Common myeloid progenitor, CD34-positive (primary cell): ENCODE data around the gene PRKN.

ENCODE experiments used
- CTCF ChIA-PET: fragments of 350-600 bp; sonication (Branson Sonifier 250); formaldehyde crosslinking; loops from one replicate; lab custom pipeline; 2021; ENCODE audit warnings: antibody characterized with exemption; lab: Charles Lee
- POLR2A ChIA-PET: fragments of 350-600 bp; sonication (Branson Sonifier 250); formaldehyde crosslinking; loops from one replicate; lab custom pipeline; 2021; ENCODE audit warnings: antibody characterized with exemption; lab: Charles Lee
- DNase-seq, 3 donors: peaks; one replicate each; pipeline versions ENCODE4 v3.0.0 to v3.0.0-alpha.2; 2013
- H3K27ac ChIP-seq, 2 experiments: 1 replicate in 1 of 2; 2 replicates in 1 of 2; pipeline ENCODE4 v1.7.0; 2013; ENCODE audit warnings: inconsistent platforms in 2 of 2, low read length in 2 of 2, mild to moderate bottlenecking in 2 of 2, low read depth in 1 of 2, moderate library complexity in 1 of 2; ENCODE audit not compliant: severe bottlenecking in 2 of 2, insufficient read depth in 1 of 2, poor library complexity in 1 of 2
- H3K27me3 ChIP-seq, 5 experiments: replicated peaks in 2 of 5; 1 replicate in 3 of 5; 2 replicates in 2 of 5; pipeline versions ENCODE4 v1.6.1 to v1.7.0; 2013; ENCODE audit warnings: low read length in 4 of 5, mild to moderate bottlenecking in 2 of 5, moderate library complexity in 2 of 5, inconsistent platforms in 1 of 5; ENCODE audit not compliant: insufficient read depth in 5 of 5, control insufficient read depth in 4 of 5
- H3K36me3 ChIP-seq, 4 experiments: 1 replicate in 2 of 4; 2 replicates in 2 of 4; pipeline versions ENCODE4 v1.6.1 to v1.7.0; 2013; ENCODE audit warnings: low read length in 3 of 4, control low read depth in 1 of 4, mild to moderate bottlenecking in 1 of 4; ENCODE audit not compliant: control insufficient read depth in 4 of 4, insufficient read depth in 4 of 4
- H3K4me1 ChIP-seq, 4 experiments: 1 replicate in 3 of 4; 2 replicates in 1 of 4; pipeline versions ENCODE4 v1.6.1 to v1.7.1; 2013; ENCODE audit warnings: low read length in 3 of 4, mild to moderate bottlenecking in 3 of 4, control low read depth in 1 of 4, inconsistent platforms in 1 of 4, moderate library complexity in 1 of 4; ENCODE audit not compliant: control insufficient read depth in 4 of 4, insufficient read depth in 4 of 4; ENCODE audit errors: control extremely low read depth in 1 of 4
- H3K4me3 ChIP-seq, 7 experiments: 1 replicate in 4 of 7; 2 replicates in 3 of 7; pipeline versions ENCODE4 v1.5.1 to v1.7.0; 2013; ENCODE audit warnings: mild to moderate bottlenecking in 7 of 7, low read length in 6 of 7, moderate library complexity in 6 of 7, inconsistent platforms in 2 of 7, low read depth in 2 of 7, control low read depth in 1 of 7; ENCODE audit not compliant: insufficient read depth in 4 of 7, control insufficient read depth in 1 of 7; ENCODE audit errors: extremely low read depth in 1 of 7
- H3K9me3 ChIP-seq, 5 experiments: 1 replicate in 4 of 5; 2 replicates in 1 of 5; pipeline versions ENCODE4 v1.6.1 to v1.7.1; 2013; ENCODE audit warnings: low read length in 4 of 5, mild to moderate bottlenecking in 2 of 5, inconsistent platforms in 1 of 5, low read depth in 1 of 5, moderate library complexity in 1 of 5; ENCODE audit not compliant: control insufficient read depth in 4 of 5, insufficient read depth in 2 of 5; ENCODE audit errors: control extremely low read depth in 1 of 5
- WGBS: methylation state at CpG from one replicate; pipeline ENCODE4 v1.1.5; 2013; ENCODE audit not compliant: insufficient coverage; 5-methylcytosine and 5-hydroxymethylcytosine counted together

The PRKN gene

DNA sequence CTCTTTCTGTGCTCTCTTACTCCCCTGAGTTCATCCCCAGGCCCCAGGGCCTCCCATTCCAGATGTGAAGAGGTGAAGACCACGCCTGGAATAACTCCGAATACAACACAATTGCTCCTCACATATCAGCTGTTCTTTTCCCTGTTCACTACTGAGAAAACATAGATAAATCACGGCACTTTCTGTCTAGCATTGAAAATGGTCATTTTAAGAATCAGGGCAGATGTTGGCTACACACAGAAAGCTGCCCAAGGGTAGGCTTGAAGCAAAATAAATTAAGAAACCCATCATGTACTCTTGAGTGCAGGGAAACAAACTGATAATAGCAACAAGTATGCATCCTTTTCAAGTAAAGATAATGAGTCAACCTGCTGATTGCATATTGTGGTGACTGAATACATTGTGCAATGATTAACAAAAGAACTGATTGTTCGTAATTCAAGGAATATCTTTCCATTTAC lies 382.5 kb downstream of the PRKN start:
- Histone ChIP-seq H3K4me3 (no peak overlapping the region), H3K4me1 (no peaks in the 10 kb centered on the region), H3K27me3 (no peaks in the 10 kb centered on the region), H3K9me3 (no peaks in the 10 kb centered on the region), H3K36me3 (no peaks in the 10 kb centered on the region), H3K27ac (no peak overlapping the region)
- ChIA-PET CTCF (no interaction called here), POLR2A (no interaction called here)
- WGBS = 80% methylated on average over 1 of the region's 4 CpGs
- no peak for DNase-seq

GRCh38 chr6:162344646-162345010 lies 382.9 kb downstream of the PRKN start:
- no peaks in the 10 kb centered on the region for H3K27me3 ChIP-seq
- no peak overlapping the region for H3K4me3 ChIP-seq
- no peaks in the 10 kb centered on the region for H3K36me3 ChIP-seq
- ChIA-PET CTCF (no interaction called here), POLR2A (no interaction called here)
- no peaks in the 10 kb centered on the region for H3K4me1 ChIP-seq
- no peak for DNase-seq
- no peak overlapping the region for H3K27ac ChIP-seq
- H3K9me3 ChIP-seq = no peaks in the 10 kb centered on the region
- WGBS = 100% methylated on average over 1 of the region's 2 CpGs

DNA sequence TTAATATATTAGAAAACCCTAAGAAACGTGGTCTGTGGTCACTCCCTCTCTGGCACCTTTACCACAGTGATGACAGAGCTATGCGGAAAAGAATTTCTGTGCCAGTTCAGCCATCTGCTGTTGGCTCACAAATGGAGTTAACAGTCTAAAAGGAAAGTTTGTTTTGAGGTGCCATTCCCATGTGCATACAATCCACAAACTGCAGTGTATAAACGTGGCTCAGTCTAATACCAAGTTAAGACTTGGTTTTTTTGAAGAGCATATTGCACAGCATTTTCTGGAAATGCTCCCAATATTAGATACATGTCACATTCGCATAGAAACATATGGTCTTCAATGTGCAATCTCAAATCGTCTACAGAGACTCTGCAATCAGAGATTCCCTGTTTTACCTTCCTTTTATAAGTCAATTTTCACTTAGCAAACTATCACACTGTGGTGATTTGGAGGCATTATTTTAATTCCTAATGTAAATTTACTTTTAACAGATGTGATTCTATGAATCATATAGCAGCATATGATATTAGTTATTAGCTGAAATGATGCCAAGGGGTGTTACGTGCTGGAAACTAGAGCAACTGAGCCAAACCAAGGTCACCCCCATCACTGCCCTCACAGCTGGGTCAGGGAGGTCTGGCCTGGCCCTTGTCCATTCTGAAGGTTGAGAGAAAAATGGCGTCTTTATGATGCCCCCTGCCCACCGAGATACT lies 383.5 kb downstream of the PRKN start:
- Histone ChIP-seq H3K27me3 (no peaks in the 10 kb centered on the region), H3K4me1 (no peaks in the 10 kb centered on the region), H3K36me3 (no peaks in the 10 kb centered on the region), H3K27ac (no peak overlapping the region), H3K4me3 (no peak overlapping the region), H3K9me3 (no peaks in the 10 kb centered on the region)
- POLR2A ChIA-PET = interaction anchor here (0.6 kb wide), 1 partner anchor 141 kb away, joined by 3 read pairs; no protein-coding TSS in a partner anchor
- CTCF ChIA-PET = no interaction called here
- WGBS = 88% methylated on average over 4 of the region's 8 CpGs
- DNase-seq = no peak

DNA sequence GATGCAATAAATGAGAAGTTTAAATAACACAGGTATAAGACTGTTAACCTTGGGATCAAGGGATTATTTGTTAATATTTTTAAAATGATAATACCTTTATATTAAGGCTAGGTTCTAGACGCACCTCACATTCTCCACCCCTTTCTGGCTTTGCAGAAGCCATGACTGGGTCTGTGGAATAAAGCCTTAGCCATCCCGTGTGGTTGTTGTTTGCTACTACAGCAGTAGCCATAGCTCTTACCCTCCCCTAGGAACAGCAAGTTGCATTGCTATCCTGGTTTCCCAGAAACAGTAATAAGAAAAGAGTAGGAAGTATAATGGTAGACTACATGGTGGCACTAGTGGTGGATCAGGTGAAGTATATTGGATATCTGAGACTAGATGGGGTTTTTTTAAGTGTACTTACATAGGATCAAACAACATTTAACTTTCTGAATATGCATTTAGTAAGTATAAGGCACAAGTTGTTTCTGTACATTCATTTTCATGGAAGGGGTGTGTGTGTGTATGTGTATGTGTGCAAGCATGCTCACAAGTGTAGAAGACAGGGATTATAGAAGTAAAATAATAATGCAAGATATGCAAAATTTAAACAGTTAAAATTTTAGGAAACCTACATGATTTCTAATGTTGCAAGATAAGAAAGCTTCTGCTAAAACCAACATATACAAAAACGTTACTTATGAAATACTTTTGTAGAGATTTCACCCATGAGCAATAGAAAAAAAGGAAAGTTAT lies 384.2 kb downstream of the PRKN start:
- Histone ChIP-seq H3K36me3 (no peaks in the 10 kb centered on the region), H3K9me3 (no peaks in the 10 kb centered on the region), H3K4me3 (no peak overlapping the region), H3K27ac (no peak overlapping the region), H3K4me1 (no peaks in the 10 kb centered on the region), H3K27me3 (no peaks in the 10 kb centered on the region)
- POLR2A ChIA-PET = interaction anchor here (0.6 kb wide), 1 partner anchor 142 kb away, joined by 3 read pairs; no protein-coding TSS in a partner anchor
- CTCF ChIA-PET = no interaction called here
- DNase-seq = no peak
- 73% methylated on average over 2 of the region's 3 CpGs for WGBS

- H3K27ac ChIP-seq = no peak overlapping the region
- 93% methylated on average over 4 of the region's 6 CpGs for WGBS
- ChIA-PET POLR2A (no interaction called here), CTCF (no interaction called here)
- no peaks in the 10 kb centered on the region for H3K36me3 ChIP-seq
- no peaks in the 10 kb centered on the region for H3K4me1 ChIP-seq
- no peaks in the 10 kb centered on the region for H3K27me3 ChIP-seq
- no peaks in the 10 kb centered on the region for H3K9me3 ChIP-seq
- H3K4me3 ChIP-seq = no peak overlapping the region
- no peak for DNase-seq
These were observed 390.2 kb downstream of the PRKN start for GRCh38 chr6:162337412-162337811.

DNA sequence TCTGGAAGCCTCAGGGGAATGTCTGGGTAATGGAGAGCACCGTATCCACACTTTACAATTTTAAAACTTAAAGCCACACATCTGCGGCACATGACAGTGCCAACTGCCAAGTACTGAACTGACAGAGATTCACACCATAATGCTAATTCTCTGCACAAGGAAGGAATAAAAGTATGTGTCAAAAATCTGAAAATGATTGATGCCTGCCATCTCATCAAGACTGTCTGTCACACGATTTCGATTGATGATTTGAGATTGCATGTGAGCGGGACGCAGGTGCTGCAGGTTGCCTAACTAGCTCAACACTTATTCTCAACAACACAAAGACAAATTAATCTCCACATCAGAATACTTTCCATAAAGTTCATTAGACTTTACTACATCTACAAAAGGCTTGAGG lies 391.2 kb downstream of the PRKN start:
- ChIA-PET POLR2A (no interaction called here), CTCF (no interaction called here)
- H3K27ac ChIP-seq = no peak overlapping the region
- H3K36me3 ChIP-seq = no peaks in the 10 kb centered on the region
- WGBS = 95% methylated on average over 4 of the region's 6 CpGs
- H3K9me3 ChIP-seq = no peaks in the 10 kb centered on the region
- no peaks in the 10 kb centered on the region for H3K27me3 ChIP-seq
- no peaks in the 10 kb centered on the region for H3K4me1 ChIP-seq
- H3K4me3 ChIP-seq = no peak overlapping the region
- DNase-seq = no peak

DNA sequence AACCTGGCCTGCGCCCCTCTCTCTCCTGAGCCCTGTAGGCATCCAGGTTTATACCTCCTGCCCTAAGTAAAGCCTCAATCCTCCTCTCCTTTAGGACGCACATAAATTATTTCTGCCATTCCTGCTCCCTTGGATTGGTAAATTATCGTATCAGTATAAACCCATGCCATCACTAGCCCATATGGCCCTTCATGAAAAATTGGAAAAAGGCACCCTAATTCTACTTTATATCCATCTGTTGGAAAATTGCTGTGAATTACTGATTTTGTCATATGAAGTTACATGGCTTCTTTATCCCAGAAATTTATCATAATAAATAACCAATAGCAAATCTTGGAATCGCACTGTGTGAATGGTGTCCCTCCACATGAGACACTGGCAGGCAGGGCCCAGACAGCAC lies 395.2 kb downstream of the PRKN start:
- POLR2A ChIA-PET = no interaction called here
- CTCF ChIA-PET = no interaction called here
- Histone ChIP-seq H3K9me3 (no peaks in the 10 kb centered on the region), H3K36me3 (no peaks in the 10 kb centered on the region), H3K27me3 (no peaks in the 10 kb centered on the region), H3K27ac (no peak overlapping the region), H3K4me1 (no peaks in the 10 kb centered on the region), H3K4me3 (no peak overlapping the region)
- DNase-seq = no peak
- 89% methylated on average over 3 of the region's 4 CpGs for WGBS
